SK-N-SH (cell line): ENCODE measurements around the gene ANXA9. TPM values are rescaled to one million over a fixed set of nuclear protein-coding genes. Genes with fewer than 3 reads are reported as not detected.

Experiments used
- CTCF ChIA-PET: fragments of 300-600, 350-600 bp; formaldehyde crosslinking; extraction: SDS; loops from one replicate; lab custom pipeline; 2021; lab: Yijun Ruan, JAX
- POLR2A ChIA-PET: fragments of 350-600 bp; sonication (Branson Sonifier 250); formaldehyde crosslinking; extraction: SDS; loops from one replicate; lab custom pipeline; 2020; ENCODE audit warnings: antibody characterized with exemption, inconsistent platforms; lab: Yijun Ruan, JAX
- DNase-seq: peaks from one replicate; pipeline ENCODE4 v3.0.0; 2012
- H2AFZ ChIP-seq: fragments of 200-600 bp; sonication (generic); 2 replicates; pipeline ENCODE4 v1.8.1; 2016; ENCODE audit warnings: antibody characterized with exemption, mild to moderate bottlenecking, low read depth
- H3F3A ChIP-seq: fragments of 200-600 bp; sonication (generic); replicated peaks from 2 replicates; pipeline ENCODE3; 2016; ENCODE audit warnings: antibody characterized with exemption, mild to moderate bottlenecking; ENCODE audit not compliant: insufficient read depth
- H3K27ac ChIP-seq, 2 experiments: fragments of 200-500 bp in 1 of 2; fragments of 200-600 bp in 1 of 2; sonication (Bioruptor generic) in 1 of 2; sonication (generic), shearing (Covaris generic) in 1 of 2; 2 replicates each; pipeline versions ENCODE4 v1.5.1 to v1.6.1; 2014 to 2016; ENCODE audit warnings: low read depth in 2 of 2, inconsistent platforms in 1 of 2, low read length in 1 of 2, mild to moderate bottlenecking in 1 of 2, mixed read lengths in 1 of 2
- H3K27me3 ChIP-seq: fragments of 200-600 bp; sonication (generic), shearing (Covaris generic); 2 replicates; pipeline ENCODE4 v1.6.1; 2016; ENCODE audit warnings: mixed run types; ENCODE audit not compliant: insufficient read depth
- H3K36me3 ChIP-seq, 2 experiments: fragments of 200-500 bp in 1 of 2; fragments of 200-600 bp in 1 of 2; sonication (Bioruptor generic) in 1 of 2; sonication (generic) in 1 of 2; replicated peaks in 1 of 2; 2 replicates each; pipeline versions ENCODE3 to v1.5.1; 2014 to 2016; ENCODE audit warnings: low read length in 1 of 2, mild to moderate bottlenecking in 1 of 2; ENCODE audit not compliant: insufficient read depth in 2 of 2, control insufficient read depth in 1 of 2
- H3K4me1 ChIP-seq, 2 experiments: fragments of 200-500 bp in 1 of 2; fragments of 200-600 bp in 1 of 2; sonication (Bioruptor generic) in 1 of 2; sonication (generic), shearing (Covaris generic) in 1 of 2; 2 replicates each; pipeline versions ENCODE4 v1.5.1 to v1.6.1; 2014 to 2016; ENCODE audit warnings: low read depth in 1 of 2, low read length in 1 of 2, mixed run types in 1 of 2; ENCODE audit not compliant: insufficient read depth in 2 of 2, control insufficient read depth in 1 of 2
- H3K4me2 ChIP-seq: fragments of 200-600 bp; sonication (generic), shearing (Covaris generic); 2 replicates; pipeline ENCODE4 v1.6.1; 2017; ENCODE audit warnings: mixed run types
- H3K4me3 ChIP-seq, 2 experiments: fragments of 200-500 bp in 1 of 2; fragments of 200-600 bp in 1 of 2; sonication (Bioruptor generic) in 1 of 2; sonication (generic), shearing (Covaris generic) in 1 of 2; 2 replicates each; pipeline versions ENCODE4 v1.5.1 to v1.8.1; 2014 to 2016; ENCODE audit warnings: low read depth in 2 of 2, inconsistent platforms in 1 of 2, low read length in 1 of 2, mild to moderate bottlenecking in 1 of 2, mixed read lengths in 1 of 2, moderate library complexity in 1 of 2
- H3K79me2 ChIP-seq: fragments of 200-600 bp; sonication (generic); 2 replicates; pipeline ENCODE4 v1.8.1; 2017; ENCODE audit warnings: mild to moderate bottlenecking; ENCODE audit not compliant: insufficient read depth
- H3K9ac ChIP-seq: fragments of 200-600 bp; sonication (generic); 2 replicates; pipeline ENCODE4 v1.6.1; 2017; ENCODE audit warnings: mixed run types
- H3K9me2 ChIP-seq: fragments of 200-600 bp; sonication (generic); 2 replicates; pipeline ENCODE4 v1.6.1; 2017; ENCODE audit warnings: mixed run types
- H3K9me3 ChIP-seq: fragments of 200-600 bp; sonication (generic); 2 replicates; pipeline ENCODE4 v1.6.1; 2017; ENCODE audit warnings: mixed run types, mild to moderate bottlenecking, moderate library complexity
- H4K20me1 ChIP-seq: fragments of 200-600 bp; sonication (generic); 2 replicates; pipeline ENCODE4 v1.6.1; 2017; ENCODE audit warnings: mild to moderate bottlenecking, mixed run types; ENCODE audit not compliant: insufficient read depth
- CHD2 ChIP-seq: fragments of 150-350 bp; IDR thresholded peaks from 2 replicates; pipeline ENCODE4 v1.6.1; 2018; ENCODE audit warnings: low read length; ENCODE audit not compliant: partially characterized antibody
- IRF3 ChIP-seq: fragments of 150-350 bp; IDR thresholded peaks from 2 replicates; pipeline ENCODE4 v1.6.1; 2016; ENCODE audit warnings: mild to moderate bottlenecking, low read depth, low read length
- MAX ChIP-seq: IDR thresholded peaks from 2 replicates; pipeline ENCODE4 v1.4.0; 2012; ENCODE audit warnings: low read depth
- PBX3 ChIP-seq: IDR thresholded peaks from 2 replicates; pipeline ENCODE4; 2012
- REST ChIP-seq: IDR thresholded peaks from 2 replicates; pipeline ENCODE4 v1.6.1; 2012; ENCODE audit warnings: mild to moderate bottlenecking, low read depth, low read length, moderate library complexity
- SIN3A ChIP-seq: IDR thresholded peaks from 2 replicates; pipeline ENCODE4 v1.6.1; 2012; ENCODE audit warnings: low read depth, mild to moderate bottlenecking, low read length, moderate library complexity, borderline replicate concordance
- TAF1 ChIP-seq: IDR thresholded peaks from 2 replicates; pipeline ENCODE4 v1.6.1; 2012; ENCODE audit warnings: low read depth, mild to moderate bottlenecking, low read length, moderate library complexity, borderline replicate concordance
- TEAD4 ChIP-seq: IDR thresholded peaks from 2 replicates; pipeline ENCODE4 v1.4.0; 2012; ENCODE audit warnings: mild to moderate bottlenecking, borderline replicate concordance; ENCODE audit not compliant: insufficient read depth
- USF2 ChIP-seq: fragments of 150-350 bp; IDR thresholded peaks from 2 replicates; pipeline ENCODE4 v1.6.1; 2017; ENCODE audit warnings: antibody characterized with exemption, low read length, low read depth, borderline replicate concordance
- WGBS: methylation state at CpG from one replicate; pipeline ENCODE4 v1.1.6; 2017; ENCODE audit warnings: low lambda C conversion rate; 5-methylcytosine and 5-hydroxymethylcytosine counted together
- polyA plus RNA-seq, 3 experiments: library from polyadenylated mRNA; depleted of rRNA; stranded (reverse); fragments of >200 nt; gene quantifications; 2 replicates each; pipeline ENCODE4 v1.2.3, GENCODE V29; 2012

The ANXA9 gene
- polyA plus RNA-seq, 1 of the 3 experiments (the other 2 are of a cell fraction), result 0.07 TPM

GRCh38 chr1:150981177-150981804 is 801 bp upstream of the ANXA9 start:
- H3K36me3 ChIP-seq, result no peaks in the 10 kb centered on the region
- no peak for TF ChIP-seq PBX3
- TF ChIP-seq MAX, result no peak
- no peak for TF ChIP-seq SIN3A
- no peak for TF ChIP-seq REST
- no peak for TF ChIP-seq USF2
- no peak for TF ChIP-seq CHD2
- no peak for TF ChIP-seq TEAD4
- TF ChIP-seq IRF3, result no peak
- TF ChIP-seq TAF1, result no peak
- no peak overlapping the region for H3K4me3 ChIP-seq
- peaks cover 20% of the 10 kb centered on the region for H3F3A ChIP-seq
- H3K9me3 ChIP-seq, result no peaks in the 10 kb centered on the region
- POLR2A ChIA-PET, result interaction anchor here (1.7 kb wide), 1 partner anchor 25 kb away, joined by 5 read pairs; the partner anchor contains the start of gene MINDY1
- no peaks in the 10 kb centered on the region for H3K9me2 ChIP-seq
- H4K20me1 ChIP-seq, result no peaks in the 10 kb centered on the region
- no peak for DNase-seq
- CTCF ChIA-PET, result interaction anchor here (0.9 to 17.0 kb wide), 4 partner anchors 11 to 66 kb away, joined by 3 to 371 read pairs (median 8); partner anchors contain the start of genes C1orf56 and MINDY1
- H3K4me1 ChIP-seq, result peaks cover 23 to 24% of the 10 kb centered on the region in 2 experiments
- WGBS, result 97% methylated on average over 4 of the region's 6 CpGs
- H3K9ac ChIP-seq, result no peak overlapping the region
- H3K27me3 ChIP-seq, result no peaks in the 10 kb centered on the region
- H3K79me2 ChIP-seq, result no peaks in the 10 kb centered on the region
- no peak overlapping the region for H3K27ac ChIP-seq
- no peak overlapping the region for H2AFZ ChIP-seq
- H3K4me2 ChIP-seq, result no peak overlapping the region
